ENCODE measurements around the gene C12orf60.
A peak's percentile ranks its signal among the peaks of the same experiment; 100 is the strongest.
"Not testable (repeated sequence)": the region's sequence is repeated elsewhere in the genome, so short reads cannot be mapped to it uniquely, and the experiment has no call there.

The C12orf60 gene, protein sequence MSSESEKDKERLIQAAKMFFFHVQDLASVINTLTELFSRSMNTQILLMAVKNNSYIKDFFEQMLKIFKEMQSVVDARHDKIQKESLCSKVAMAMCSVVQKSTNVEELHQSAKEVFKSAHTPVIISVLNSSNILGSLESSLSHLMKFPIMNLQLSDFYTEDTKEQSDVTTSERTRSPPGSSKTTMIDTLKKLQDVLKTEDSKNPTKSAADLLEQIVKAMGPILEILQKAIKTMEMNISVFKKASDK

DNA sequence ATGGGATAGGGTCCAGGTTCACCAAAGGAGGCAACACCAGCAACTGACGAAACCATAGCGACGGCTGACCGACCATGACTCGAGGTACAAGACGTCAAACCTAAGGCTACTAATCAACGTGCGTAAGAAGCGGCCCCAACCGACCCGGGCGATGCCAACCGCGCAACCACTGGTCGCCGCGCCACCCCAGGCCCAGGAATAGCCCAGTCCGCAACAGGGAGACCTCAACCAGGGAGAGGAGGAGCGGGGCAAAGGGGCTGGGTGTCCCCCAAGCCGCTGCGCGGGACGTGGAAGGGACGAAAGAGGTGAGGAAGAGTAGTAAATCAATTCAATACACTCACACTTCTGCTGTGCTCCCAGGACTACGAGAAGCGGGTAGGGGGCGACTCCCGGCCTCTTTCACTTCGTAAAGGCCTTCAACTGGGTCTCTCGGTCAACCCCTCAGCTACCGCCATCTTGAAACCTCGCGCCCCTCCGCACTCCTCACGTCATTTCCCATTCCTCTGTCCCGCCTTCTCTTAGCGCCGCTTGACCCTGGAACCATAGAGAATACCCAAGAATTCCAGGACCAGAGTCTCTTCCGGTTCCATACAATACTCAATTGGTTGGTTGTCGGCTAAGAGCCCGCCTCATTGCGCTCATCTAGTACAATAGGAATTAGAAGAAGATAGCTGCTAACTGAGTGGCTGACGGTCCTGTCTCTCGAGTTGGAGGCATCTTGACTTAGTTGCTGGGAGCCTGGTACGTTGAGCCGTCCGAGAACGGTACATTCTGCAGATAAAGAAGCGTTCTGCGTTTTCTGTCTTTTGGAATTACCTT, at the start of gene C12orf60, which contains the start of gene WBP11:
TSS of gene C12orf60 (plus strand) at position 660 of the 819 bp plus-strand sequence. CDS start 19,266 bp downstream, outside the sequence.
TSS of gene WBP11 (minus strand) at position 468 of the 819 bp plus-strand sequence. CDS start 2,095 bp downstream, outside the sequence.
- Histone ChIP-seq H3K36me3 (ENCODE audit: control insufficient read depth, insufficient read depth, low read length) (no peaks in the 10 kb centered on the region), H3K9ac (ENCODE audit: low read length) (peak within 1 kb of the TSS; percentile 84), H3K4me1 (ENCODE audit: control insufficient read depth, insufficient read depth, low read length) (no peaks in the 10 kb centered on the region), H3K9me3 (ENCODE audit: control insufficient read depth, low read length) (no peaks in the 10 kb centered on the region), H3K27me3 (ENCODE audit: control insufficient read depth, insufficient read depth, low read length) (no peaks in the 10 kb centered on the region), H3K4me3 (ENCODE audit: low read length) (peak within 1 kb of the TSS; percentile 53)

DNA sequence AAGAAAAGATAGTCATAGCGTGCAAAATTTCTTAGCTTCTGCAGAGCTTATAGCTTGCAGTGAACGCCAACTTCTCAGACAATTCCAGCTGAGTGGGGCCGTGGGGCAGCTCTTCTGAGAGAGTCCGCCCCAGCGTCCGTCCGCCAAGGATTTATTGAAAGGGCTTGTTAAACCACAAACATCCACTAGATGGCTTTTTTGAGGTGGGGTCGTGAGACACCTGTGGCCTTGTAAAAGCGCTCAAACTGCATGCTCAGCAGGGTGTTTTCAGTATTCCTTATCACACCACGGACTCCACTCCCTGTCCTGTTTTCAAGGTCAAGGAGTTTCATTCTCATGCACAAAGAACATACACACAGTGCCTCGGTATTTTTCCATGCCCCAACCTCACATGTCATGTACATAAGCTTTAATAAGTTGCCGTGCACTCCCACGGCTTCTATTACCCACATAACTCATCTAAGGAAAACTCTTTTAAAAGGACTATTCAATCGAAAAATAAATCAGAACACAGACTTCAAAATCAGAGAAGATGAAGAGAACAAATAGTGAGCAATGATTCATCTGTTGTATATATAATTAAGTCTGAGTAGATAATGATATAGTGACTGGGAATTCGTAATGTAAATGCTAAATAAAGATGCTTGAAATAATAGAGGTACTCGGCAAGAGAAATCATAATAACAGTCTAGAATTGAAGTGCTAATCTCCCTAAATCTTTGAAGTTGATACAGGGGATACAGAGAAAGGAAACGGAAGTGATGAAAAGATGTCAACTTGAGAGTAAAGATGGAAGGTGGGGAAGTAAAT, 46.9 kb upstream of the C12orf60 start:
- H3K4me3 ChIP-seq (ENCODE audit: low read length), result no peak overlapping the region
- H3K9me3 ChIP-seq (ENCODE audit: control insufficient read depth, low read length), result no peaks in the 10 kb centered on the region
- H3K4me1 ChIP-seq (ENCODE audit: control insufficient read depth, insufficient read depth, low read length), result no peaks in the 10 kb centered on the region
- no peak overlapping the region for H3K9ac ChIP-seq (ENCODE audit: low read length)
- no peaks in the 10 kb centered on the region for H3K36me3 ChIP-seq (ENCODE audit: control insufficient read depth, insufficient read depth, low read length)
- no peaks in the 10 kb centered on the region for H3K27me3 ChIP-seq (ENCODE audit: control insufficient read depth, insufficient read depth, low read length)

DNA sequence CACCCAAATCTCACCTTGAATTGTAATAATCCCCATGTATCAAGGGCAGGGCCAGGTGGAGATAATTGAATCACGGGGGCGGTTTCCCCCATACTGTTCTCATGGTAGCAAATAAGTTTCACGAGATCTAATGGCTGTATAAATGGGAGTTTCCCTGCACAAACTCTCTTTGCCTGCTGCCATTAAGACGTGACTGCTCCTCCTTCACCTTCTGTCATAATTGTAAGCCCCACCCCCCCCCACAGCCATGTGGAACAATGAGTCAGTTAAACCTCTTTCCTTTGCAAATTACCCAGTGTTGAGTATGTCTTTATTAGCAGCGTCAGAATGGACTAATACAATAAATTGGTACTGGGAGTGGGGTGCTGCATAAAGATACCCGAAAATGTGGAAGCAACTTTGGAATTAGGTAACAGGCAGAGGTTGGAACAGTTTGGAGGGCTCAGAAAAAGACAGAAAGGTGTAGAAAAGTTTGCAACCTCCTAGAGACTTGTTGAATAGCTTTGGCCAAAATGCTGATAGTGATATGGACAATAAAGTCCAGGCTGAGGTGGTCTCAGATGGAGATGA, 43.7 kb upstream of the C12orf60 start:
- not testable (repeated sequence) for H3K9me3 ChIP-seq (ENCODE audit: control insufficient read depth, low read length); H3K4me3 ChIP-seq (ENCODE audit: low read length); H3K36me3 ChIP-seq (ENCODE audit: control insufficient read depth, insufficient read depth, low read length); H3K4me1 ChIP-seq (ENCODE audit: control insufficient read depth, insufficient read depth, low read length); H3K27me3 ChIP-seq (ENCODE audit: control insufficient read depth, insufficient read depth, low read length); H3K9ac ChIP-seq (ENCODE audit: low read length)

DNA sequence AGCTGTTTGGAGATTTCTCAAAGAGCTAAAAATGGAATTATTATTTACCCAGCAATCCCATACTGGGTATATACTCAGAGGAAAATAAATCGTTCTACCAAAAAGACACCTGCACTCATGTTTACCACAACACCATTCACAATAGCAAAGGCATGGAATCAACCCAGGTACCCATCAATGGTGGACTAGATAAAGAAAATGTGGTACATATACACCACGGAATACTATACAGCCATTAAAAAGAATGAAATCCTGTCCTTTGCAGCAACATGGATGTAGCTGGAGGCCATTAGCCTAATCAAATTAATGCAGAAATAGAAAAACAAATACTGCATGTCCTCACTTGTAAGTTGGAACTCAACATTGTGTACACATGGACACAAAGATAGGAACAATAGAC, 38.1 kb upstream of the C12orf60 start:
- no peaks in the 10 kb centered on the region for H3K36me3 ChIP-seq (ENCODE audit: control insufficient read depth, insufficient read depth, low read length)
- H3K27me3 ChIP-seq (ENCODE audit: control insufficient read depth, insufficient read depth, low read length), result no peaks in the 10 kb centered on the region
- no peak overlapping the region for H3K9ac ChIP-seq (ENCODE audit: low read length)
- H3K9me3 ChIP-seq (ENCODE audit: control insufficient read depth, low read length), result no peaks in the 10 kb centered on the region
- H3K4me1 ChIP-seq (ENCODE audit: control insufficient read depth, insufficient read depth, low read length), result no peaks in the 10 kb centered on the region
- no peak overlapping the region for H3K4me3 ChIP-seq (ENCODE audit: low read length)

DNA sequence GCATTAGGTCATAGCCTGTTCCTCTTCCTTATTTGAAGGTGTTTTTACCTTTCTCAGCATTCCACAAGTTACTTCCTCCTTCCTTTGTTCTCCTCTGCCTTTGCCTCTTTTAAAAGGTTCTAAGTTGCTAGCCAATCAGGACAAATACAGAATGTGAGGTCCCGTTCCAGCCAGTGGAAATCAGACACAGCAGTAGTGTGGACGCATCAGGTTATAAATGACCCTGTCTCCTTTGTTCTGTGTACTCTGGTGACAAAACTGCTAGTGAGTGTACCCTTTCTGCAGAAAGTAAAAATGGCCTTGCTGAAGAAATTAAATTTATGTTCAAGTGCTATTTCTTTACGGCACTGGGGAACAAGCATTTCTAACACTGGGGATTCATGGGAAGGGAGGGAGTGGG, 37.5 kb upstream of the C12orf60 start:
- H3K27me3 ChIP-seq (ENCODE audit: control insufficient read depth, insufficient read depth, low read length); H3K36me3 ChIP-seq (ENCODE audit: control insufficient read depth, insufficient read depth, low read length); H3K9me3 ChIP-seq (ENCODE audit: control insufficient read depth, low read length); H3K4me1 ChIP-seq (ENCODE audit: control insufficient read depth, insufficient read depth, low read length); H3K4me3 ChIP-seq (ENCODE audit: low read length); H3K9ac ChIP-seq (ENCODE audit: low read length): not testable (repeated sequence)

DNA sequence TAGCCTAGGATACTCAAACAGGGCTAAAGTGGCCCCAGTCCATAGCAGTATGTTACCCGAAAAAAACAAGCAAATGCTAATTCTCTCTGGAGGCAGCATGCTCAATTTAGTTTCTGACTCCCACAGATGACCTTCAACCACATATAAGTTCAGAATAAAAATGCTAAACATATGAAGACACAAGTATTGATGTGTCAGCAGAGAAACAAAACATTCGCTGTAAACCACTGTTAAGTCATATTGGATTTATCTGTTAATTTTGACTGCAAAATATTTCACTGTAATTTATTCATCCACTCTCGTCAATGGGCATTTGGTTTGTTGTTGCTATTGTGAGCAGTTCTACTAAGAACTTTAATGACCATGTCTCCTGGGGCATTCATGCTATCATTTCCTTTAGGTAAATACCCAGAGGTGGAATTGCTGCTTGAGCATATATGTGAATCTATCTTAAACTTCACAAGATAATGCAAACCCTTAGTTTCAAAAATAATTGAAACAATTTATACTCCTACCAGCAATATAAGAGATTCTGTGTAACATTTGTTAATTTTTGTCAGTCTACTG, 36.7 kb upstream of the C12orf60 start:
- H3K27me3 ChIP-seq (ENCODE audit: control insufficient read depth, insufficient read depth, low read length), result no peaks in the 10 kb centered on the region
- H3K36me3 ChIP-seq (ENCODE audit: control insufficient read depth, insufficient read depth, low read length), result no peaks in the 10 kb centered on the region
- H3K9ac ChIP-seq (ENCODE audit: low read length), result no peak overlapping the region
- no peaks in the 10 kb centered on the region for H3K4me1 ChIP-seq (ENCODE audit: control insufficient read depth, insufficient read depth, low read length)
- H3K9me3 ChIP-seq (ENCODE audit: control insufficient read depth, low read length), result no peaks in the 10 kb centered on the region
- H3K4me3 ChIP-seq (ENCODE audit: low read length), result no peak overlapping the region

DNA sequence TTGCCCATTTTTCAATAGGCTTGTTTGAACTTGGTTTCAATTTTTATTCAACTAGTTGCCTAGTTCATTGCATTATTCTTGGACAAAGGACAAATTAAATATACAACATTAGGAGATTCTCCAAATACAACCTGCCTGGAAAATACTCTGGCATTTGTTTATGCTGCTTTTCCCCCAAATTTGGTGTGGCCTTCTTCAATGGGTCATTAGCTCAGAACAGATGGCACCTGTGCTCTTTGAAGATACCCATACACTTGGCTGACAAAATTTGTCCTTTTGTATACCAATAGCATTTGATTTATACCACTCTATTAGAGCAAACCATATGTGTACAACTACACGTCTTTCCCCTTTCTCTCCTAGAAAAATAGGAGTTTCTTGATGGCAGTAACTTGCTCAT, 35.9 kb upstream of the C12orf60 start:
- no peaks in the 10 kb centered on the region for H3K9me3 ChIP-seq (ENCODE audit: control insufficient read depth, low read length)
- no peak overlapping the region for H3K4me3 ChIP-seq (ENCODE audit: low read length)
- H3K9ac ChIP-seq (ENCODE audit: low read length), result no peak overlapping the region
- no peaks in the 10 kb centered on the region for H3K36me3 ChIP-seq (ENCODE audit: control insufficient read depth, insufficient read depth, low read length)
- H3K4me1 ChIP-seq (ENCODE audit: control insufficient read depth, insufficient read depth, low read length), result no peaks in the 10 kb centered on the region
- no peaks in the 10 kb centered on the region for H3K27me3 ChIP-seq (ENCODE audit: control insufficient read depth, insufficient read depth, low read length)

DNA sequence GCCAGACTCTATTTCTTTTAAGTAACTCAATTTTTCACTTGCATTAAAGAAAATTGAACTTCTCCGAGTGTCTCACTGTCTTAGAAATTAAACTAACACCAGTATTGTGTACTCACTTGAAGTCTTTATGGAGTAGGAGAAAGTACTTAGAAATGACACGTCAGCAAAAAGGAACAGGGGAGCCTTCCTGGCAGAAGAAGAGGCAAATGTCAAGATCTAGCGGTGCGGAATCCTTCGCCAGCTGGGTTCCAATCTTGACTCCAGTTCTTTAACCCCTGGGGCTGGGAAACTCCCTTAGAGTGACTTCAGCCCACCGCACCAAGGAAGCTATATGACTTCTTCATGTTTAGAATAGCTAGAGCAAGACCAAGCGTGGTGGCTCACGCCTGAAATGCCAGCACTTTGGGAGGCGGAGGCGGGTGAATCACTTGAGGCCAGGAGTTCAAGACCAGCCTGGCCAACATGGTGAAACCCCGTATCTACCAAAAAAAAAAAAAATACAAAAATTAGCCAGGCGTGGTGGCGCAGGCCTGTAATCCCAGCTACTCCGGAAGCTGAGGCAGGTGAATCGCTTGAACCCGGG, 34.6 kb upstream of the C12orf60 start:
- peak overlapping the region; percentile 98 for H3K9ac ChIP-seq (ENCODE audit: low read length)
- no peaks in the 10 kb centered on the region for H3K9me3 ChIP-seq (ENCODE audit: control insufficient read depth, low read length)
- H3K4me1 ChIP-seq (ENCODE audit: control insufficient read depth, insufficient read depth, low read length), result no peaks in the 10 kb centered on the region
- peak overlapping the region; percentile 100 for H3K4me3 ChIP-seq (ENCODE audit: low read length)
- H3K27me3 ChIP-seq (ENCODE audit: control insufficient read depth, insufficient read depth, low read length), result no peaks in the 10 kb centered on the region
- H3K36me3 ChIP-seq (ENCODE audit: control insufficient read depth, insufficient read depth, low read length), result no peaks in the 10 kb centered on the region

DNA sequence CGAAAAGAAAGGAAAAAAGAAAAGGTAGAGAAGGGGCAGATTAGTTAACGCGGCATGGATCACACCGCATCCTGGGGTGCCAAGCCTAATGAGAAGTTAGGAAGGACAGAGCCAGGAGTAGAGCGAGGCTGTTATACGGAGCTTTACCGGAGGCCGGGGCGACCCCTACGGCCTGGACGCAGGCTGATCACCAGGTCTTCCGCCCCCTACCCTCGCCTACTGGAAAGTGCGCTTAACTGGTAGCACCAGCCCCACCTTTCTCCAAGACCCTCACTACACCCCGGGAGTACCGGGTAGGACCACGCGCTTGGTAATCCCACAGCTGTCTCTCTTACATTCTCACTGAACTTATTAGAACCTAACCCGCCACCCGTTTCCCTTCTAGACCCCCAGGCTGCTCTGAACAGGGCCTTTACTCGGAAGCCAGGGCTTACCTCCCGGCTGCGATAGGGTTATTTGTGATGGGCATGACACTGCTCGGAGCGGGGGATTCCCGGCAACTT, 34.0 kb upstream of the C12orf60 start:
- Histone ChIP-seq H3K9ac (ENCODE audit: low read length) (peak overlapping the region; percentile 98), H3K36me3 (ENCODE audit: control insufficient read depth, insufficient read depth, low read length) (no peaks in the 10 kb centered on the region), H3K4me3 (ENCODE audit: low read length) (peak overlapping the region; percentile 100), H3K4me1 (ENCODE audit: control insufficient read depth, insufficient read depth, low read length) (no peaks in the 10 kb centered on the region), H3K9me3 (ENCODE audit: control insufficient read depth, low read length) (no peaks in the 10 kb centered on the region), H3K27me3 (ENCODE audit: control insufficient read depth, insufficient read depth, low read length) (no peaks in the 10 kb centered on the region)

DNA sequence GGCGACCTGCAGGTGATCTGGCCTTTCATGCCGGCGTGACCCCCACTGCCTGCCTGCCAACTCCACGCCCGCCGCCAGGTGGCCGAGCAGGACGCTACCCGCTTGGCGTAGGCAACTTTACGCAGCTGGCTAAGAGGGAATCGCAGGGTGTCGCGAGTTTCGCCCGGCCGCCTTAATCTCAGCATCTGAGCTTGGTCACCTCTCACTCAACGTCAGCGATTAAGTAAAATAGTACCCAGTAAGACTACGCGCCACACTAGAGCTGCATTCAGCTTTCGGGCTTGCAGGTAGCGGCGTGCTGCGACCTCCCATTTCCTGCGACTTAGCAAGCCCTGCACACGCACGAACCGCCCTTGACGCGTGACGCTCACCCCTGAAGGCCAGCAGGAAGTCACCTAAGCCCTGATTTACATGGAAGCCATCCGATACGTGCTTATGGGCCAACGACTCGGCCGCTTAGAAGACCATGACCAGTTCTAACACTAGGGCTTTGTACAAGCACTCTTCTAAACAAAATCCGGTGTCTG, 33.4 kb upstream of the C12orf60 start:
- Histone ChIP-seq H3K4me1 (ENCODE audit: control insufficient read depth, insufficient read depth, low read length) (no peaks in the 10 kb centered on the region), H3K9ac (ENCODE audit: low read length) (peak overlapping the region; percentile 98), H3K9me3 (ENCODE audit: control insufficient read depth, low read length) (no peaks in the 10 kb centered on the region), H3K4me3 (ENCODE audit: low read length) (peak overlapping the region; percentile 100), H3K27me3 (ENCODE audit: control insufficient read depth, insufficient read depth, low read length) (no peaks in the 10 kb centered on the region), H3K36me3 (ENCODE audit: control insufficient read depth, insufficient read depth, low read length) (no peaks in the 10 kb centered on the region)

Measured in mucosa of stomach (tissue), 1 donor.